Osteoblast (primary cell): Measurements from ENCODE around the gene OBSL1. TPM values are rescaled to one million over a fixed set of nuclear protein-coding genes. Genes with fewer than 3 reads are reported as not detected.

Experiments used
- DNase-seq: peaks from one replicate; pipeline ENCODE4 v3.0.0; 2011; ENCODE audit warnings: low spot score, mixed read lengths; ENCODE audit not compliant: insufficient read length; ENCODE audit errors: missing footprints
- H2AFZ ChIP-seq: 2 replicates; pipeline ENCODE4 v1.6.0; 2011; ENCODE audit warnings: mild to moderate bottlenecking, low read length
- H3K27ac ChIP-seq: 2 replicates; pipeline ENCODE4 v1.5.1; 2011; ENCODE audit warnings: mild to moderate bottlenecking, low read depth, low read length, moderate library complexity
- H3K27me3 ChIP-seq: 2 replicates; pipeline ENCODE4 v1.6.0; 2012; ENCODE audit warnings: mild to moderate bottlenecking, control low read depth, inconsistent platforms, low read length, moderate library complexity; ENCODE audit not compliant: insufficient read depth
- H3K36me3 ChIP-seq: 2 replicates; pipeline ENCODE4 v1.5.1; 2011; ENCODE audit warnings: mild to moderate bottlenecking, low read length, control low read depth, moderate library complexity; ENCODE audit not compliant: insufficient read depth
- H3K4me1 ChIP-seq: 2 replicates; pipeline ENCODE4 v1.5.1; 2011; ENCODE audit warnings: mild to moderate bottlenecking, low read length, control low read depth, moderate library complexity; ENCODE audit not compliant: insufficient read depth
- H3K4me2 ChIP-seq: 2 replicates; pipeline ENCODE4 v1.6.0; 2011; ENCODE audit warnings: mild to moderate bottlenecking, low read length; ENCODE audit not compliant: insufficient read depth
- H3K4me3 ChIP-seq: fragments of 200-600 bp; sonication (generic); 3 replicates; pipeline ENCODE4 v1.5.1; 2012; ENCODE audit warnings: mild to moderate bottlenecking, low read length, inconsistent platforms; ENCODE audit not compliant: insufficient read depth
- H3K79me2 ChIP-seq: 2 replicates; pipeline ENCODE4 v1.6.0; 2012; ENCODE audit warnings: mild to moderate bottlenecking, low read length, control low read depth, inconsistent platforms; ENCODE audit not compliant: insufficient read depth
- H3K9me3 ChIP-seq: 2 replicates; pipeline ENCODE4 v1.5.1; 2011; ENCODE audit warnings: low read depth, low read length, control low read depth
- H4K20me1 ChIP-seq: 2 replicates; pipeline ENCODE4 v1.6.0; 2012; ENCODE audit warnings: mild to moderate bottlenecking, low read length, control low read depth; ENCODE audit not compliant: insufficient read depth
- total RNA-seq: library from RNA; depleted of rRNA; stranded (reverse); fragments of >200 nt; gene quantifications from 2 replicates; pipeline ENCODE4 v1.2.3, GENCODE V29; 2012
- TF ChIP-seq, protein P1 (sequence below): IDR thresholded peaks from 2 replicates; pipeline ENCODE4 v1.5.1; 2011; ENCODE audit warnings: mild to moderate bottlenecking, low read depth, low read length, moderate library complexity; ENCODE audit errors: extremely low read depth

OBSL1 gene
- total RNA-seq, 1 donor = 65.9 TPM

DNA sequence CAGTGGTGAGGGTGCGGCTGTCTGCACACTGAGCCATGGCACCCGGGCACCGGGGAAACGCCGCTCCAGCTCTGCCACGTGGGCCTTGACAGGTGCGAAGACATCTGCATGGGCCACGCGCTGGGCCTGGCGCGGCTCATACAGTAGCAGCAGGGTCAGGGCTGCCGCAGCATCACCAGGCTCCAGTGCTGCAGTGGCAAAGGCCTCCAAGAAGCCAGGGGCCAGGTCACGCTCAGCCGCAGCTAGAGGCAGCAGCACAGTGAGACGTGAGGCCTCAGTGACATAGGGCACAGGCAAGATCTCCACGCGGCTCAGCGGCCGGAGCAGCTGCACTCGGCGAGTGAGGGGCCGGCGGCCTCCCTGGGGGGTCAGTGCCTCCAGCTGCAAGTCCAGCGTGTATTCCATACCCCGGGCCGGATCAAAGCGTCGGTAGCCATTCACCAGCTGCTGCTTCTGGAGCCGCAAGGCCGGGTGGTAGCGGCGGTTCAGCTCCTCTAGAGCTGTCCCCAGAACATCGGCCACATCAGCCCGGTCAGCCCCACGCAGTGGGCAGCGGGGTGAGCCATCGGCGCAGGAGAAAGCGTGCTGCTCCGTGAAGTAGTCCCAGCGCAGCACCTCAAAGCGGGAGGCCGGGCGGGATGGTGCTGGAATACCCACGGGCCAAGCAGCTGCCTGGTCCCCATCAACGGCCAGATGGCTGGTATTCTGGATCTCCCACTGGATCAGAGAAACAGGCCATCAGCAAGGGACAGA lies 31.2 kb downstream of the OBSL1 start:
- H3K9me3 ChIP-seq = no peaks in the 10 kb centered on the region
- TF ChIP-seq, protein P1, sequence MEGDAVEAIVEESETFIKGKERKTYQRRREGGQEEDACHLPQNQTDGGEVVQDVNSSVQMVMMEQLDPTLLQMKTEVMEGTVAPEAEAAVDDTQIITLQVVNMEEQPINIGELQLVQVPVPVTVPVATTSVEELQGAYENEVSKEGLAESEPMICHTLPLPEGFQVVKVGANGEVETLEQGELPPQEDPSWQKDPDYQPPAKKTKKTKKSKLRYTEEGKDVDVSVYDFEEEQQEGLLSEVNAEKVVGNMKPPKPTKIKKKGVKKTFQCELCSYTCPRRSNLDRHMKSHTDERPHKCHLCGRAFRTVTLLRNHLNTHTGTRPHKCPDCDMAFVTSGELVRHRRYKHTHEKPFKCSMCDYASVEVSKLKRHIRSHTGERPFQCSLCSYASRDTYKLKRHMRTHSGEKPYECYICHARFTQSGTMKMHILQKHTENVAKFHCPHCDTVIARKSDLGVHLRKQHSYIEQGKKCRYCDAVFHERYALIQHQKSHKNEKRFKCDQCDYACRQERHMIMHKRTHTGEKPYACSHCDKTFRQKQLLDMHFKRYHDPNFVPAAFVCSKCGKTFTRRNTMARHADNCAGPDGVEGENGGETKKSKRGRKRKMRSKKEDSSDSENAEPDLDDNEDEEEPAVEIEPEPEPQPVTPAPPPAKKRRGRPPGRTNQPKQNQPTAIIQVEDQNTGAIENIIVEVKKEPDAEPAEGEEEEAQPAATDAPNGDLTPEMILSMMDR = no peak
- H2AFZ ChIP-seq = no peak overlapping the region
- DNase-seq = no peak
- peaks cover 14% of the 10 kb centered on the region for H3K4me1 ChIP-seq
- no peak overlapping the region for H3K27ac ChIP-seq
- peaks cover 25% of the 10 kb centered on the region for H3K36me3 ChIP-seq
- H3K27me3 ChIP-seq = no peaks in the 10 kb centered on the region
- H3K79me2 ChIP-seq = peaks cover 23% of the 10 kb centered on the region
- no peak overlapping the region for H3K4me2 ChIP-seq
- peaks cover 41% of the 10 kb centered on the region for H4K20me1 ChIP-seq
- no peak overlapping the region for H3K4me3 ChIP-seq

DNA sequence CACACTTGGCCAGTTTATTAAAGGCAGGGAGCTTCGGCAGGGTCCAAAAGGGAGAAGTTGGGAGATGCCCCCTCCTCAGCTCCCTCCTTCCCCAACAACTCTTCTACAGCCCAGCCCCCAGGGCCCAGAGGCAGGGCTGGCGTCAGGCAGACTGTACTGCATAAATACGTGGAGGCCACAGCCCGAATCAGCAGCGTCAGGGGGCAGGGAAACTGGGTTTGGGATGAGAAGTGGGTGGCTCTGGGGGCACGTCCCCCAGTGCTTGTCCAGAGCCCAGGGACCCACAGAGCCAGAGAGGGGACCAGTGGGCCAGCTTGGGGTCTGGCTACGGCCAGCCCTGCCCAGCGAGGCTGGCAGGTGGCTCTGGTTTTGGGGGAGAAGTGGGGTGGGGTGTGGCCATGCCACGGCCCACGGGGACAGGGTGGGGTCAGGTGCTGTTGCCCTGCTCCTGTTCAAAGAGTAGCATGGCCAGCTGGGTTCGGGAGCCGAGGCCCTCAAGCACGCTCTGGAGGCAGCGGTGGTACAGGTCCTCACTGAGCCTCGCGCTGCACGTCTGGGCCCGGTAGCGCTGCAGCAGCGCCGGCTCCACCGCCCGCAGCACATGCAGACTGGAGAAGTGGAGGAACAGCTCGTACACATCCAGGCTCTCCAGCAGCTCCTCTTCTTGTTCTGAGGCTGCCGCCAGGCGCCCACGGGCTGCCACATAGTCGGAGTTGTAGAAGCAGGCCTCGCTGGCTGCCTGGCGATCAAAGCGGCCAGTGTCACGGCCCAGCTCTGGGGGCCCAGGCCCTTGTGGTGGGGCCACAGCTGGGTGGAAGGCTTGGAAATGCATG lies 32.2 kb downstream of the OBSL1 start:
- peaks cover 23% of the 10 kb centered on the region for H3K79me2 ChIP-seq
- no peaks in the 10 kb centered on the region for H3K27me3 ChIP-seq
- H3K9me3 ChIP-seq = no peaks in the 10 kb centered on the region
- H3K36me3 ChIP-seq = peaks cover 25% of the 10 kb centered on the region
- peaks cover 35% of the 10 kb centered on the region for H4K20me1 ChIP-seq
- no peak overlapping the region for H2AFZ ChIP-seq
- no peak overlapping the region for H3K4me2 ChIP-seq
- TF ChIP-seq, protein P1 = no peak
- DNase-seq = no peak
- H3K4me1 ChIP-seq = peaks cover 11% of the 10 kb centered on the region
- no peak overlapping the region for H3K27ac ChIP-seq
- no peak overlapping the region for H3K4me3 ChIP-seq

DNA sequence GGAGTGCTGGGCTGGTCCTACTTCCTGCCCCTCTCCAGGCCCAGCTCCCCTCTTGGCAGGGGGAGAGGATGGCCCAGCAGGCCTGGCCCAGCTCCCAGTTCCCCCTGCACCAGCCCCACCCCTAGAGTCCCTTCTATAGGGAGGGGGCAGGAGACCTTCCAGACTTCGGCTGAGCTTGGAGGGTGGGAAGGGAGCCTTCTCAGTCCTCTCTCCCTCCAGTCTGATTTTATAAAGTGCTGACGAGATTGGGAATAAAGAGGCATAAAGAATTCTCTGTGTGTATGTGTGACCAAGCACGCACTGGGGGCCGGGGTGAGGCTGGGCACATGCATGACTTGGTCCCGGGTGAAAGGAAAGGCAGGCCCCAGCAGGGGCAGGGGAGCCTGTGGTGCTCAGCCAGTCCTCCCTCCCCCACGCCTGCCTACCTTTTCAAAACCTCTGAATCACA lies 32.8 kb downstream of the OBSL1 start:
- Histone ChIP-seq H3K79me2 (peaks cover 23% of the 10 kb centered on the region), H2AFZ (no peak overlapping the region), H3K9me3 (no peaks in the 10 kb centered on the region), H3K4me1 (peaks cover 11% of the 10 kb centered on the region), H3K4me2 (no peak overlapping the region), H4K20me1 (peaks cover 34% of the 10 kb centered on the region), H3K4me3 (no peak overlapping the region), H3K36me3 (peaks cover 25% of the 10 kb centered on the region), H3K27me3 (no peaks in the 10 kb centered on the region), H3K27ac (no peak overlapping the region)
- TF ChIP-seq, protein P1 = no peak
- DNase-seq = no peak
